HepG2 (cell line): ENCODE results near the gene ATP8A2.

ENCODE experiments used
- MXI1 ChIP-seq: IDR thresholded peaks from 3 replicates; pipeline ENCODE4 v1.6.1; 2012; ENCODE audit warnings: low read depth, low read length, inconsistent platforms, borderline replicate concordance
- TBP ChIP-seq: sonication (generic); formaldehyde crosslinking; IDR thresholded peaks from 2 replicates; pipeline ENCODE4 v1.5.0; 2020; ENCODE audit warnings: missing genetic modification reagents
- ZBTB10 ChIP-seq: sonication (generic); formaldehyde crosslinking; IDR thresholded peaks from 2 replicates; pipeline ENCODE4 v1.4.0; 2020; ENCODE audit warnings: missing genetic modification reagents, borderline replicate concordance

- no peak for TF ChIP-seq TBP (CRISPR knock-in tag)
- no peak for TF ChIP-seq MXI1
- TF ChIP-seq ZBTB10: no peak
These were observed 199.5 kb downstream of the ATP8A2 start for GRCh38 chr13:25571237-25571636.
